Common myeloid progenitor, CD34-positive (primary cell): ENCODE results near the gene OSBPL6.

Source experiments
- CTCF ChIA-PET: fragments of 350-600 bp; sonication (Branson Sonifier 250); formaldehyde crosslinking; loops from one replicate; lab custom pipeline; 2021; ENCODE audit warnings: antibody characterized with exemption; lab: Charles Lee
- POLR2A ChIA-PET: fragments of 350-600 bp; sonication (Branson Sonifier 250); formaldehyde crosslinking; loops from one replicate; lab custom pipeline; 2021; ENCODE audit warnings: antibody characterized with exemption; lab: Charles Lee
- DNase-seq, 3 donors: peaks; one replicate each; pipeline versions ENCODE4 v3.0.0 to v3.0.0-alpha.2; 2013
- H3K27ac ChIP-seq, 2 experiments: 1 replicate in 1 of 2; 2 replicates in 1 of 2; pipeline ENCODE4 v1.7.0; 2013; ENCODE audit warnings: inconsistent platforms in 2 of 2, low read length in 2 of 2, mild to moderate bottlenecking in 2 of 2, low read depth in 1 of 2, moderate library complexity in 1 of 2; ENCODE audit not compliant: severe bottlenecking in 2 of 2, insufficient read depth in 1 of 2, poor library complexity in 1 of 2
- H3K27me3 ChIP-seq, 5 experiments: replicated peaks in 2 of 5; 1 replicate in 3 of 5; 2 replicates in 2 of 5; pipeline versions ENCODE4 v1.6.1 to v1.7.0; 2013; ENCODE audit warnings: low read length in 4 of 5, mild to moderate bottlenecking in 2 of 5, moderate library complexity in 2 of 5, inconsistent platforms in 1 of 5; ENCODE audit not compliant: insufficient read depth in 5 of 5, control insufficient read depth in 4 of 5
- H3K36me3 ChIP-seq, 4 experiments: 1 replicate in 2 of 4; 2 replicates in 2 of 4; pipeline versions ENCODE4 v1.6.1 to v1.7.0; 2013; ENCODE audit warnings: low read length in 3 of 4, control low read depth in 1 of 4, mild to moderate bottlenecking in 1 of 4; ENCODE audit not compliant: control insufficient read depth in 4 of 4, insufficient read depth in 4 of 4
- H3K4me1 ChIP-seq, 4 experiments: 1 replicate in 3 of 4; 2 replicates in 1 of 4; pipeline versions ENCODE4 v1.6.1 to v1.7.1; 2013; ENCODE audit warnings: low read length in 3 of 4, mild to moderate bottlenecking in 3 of 4, control low read depth in 1 of 4, inconsistent platforms in 1 of 4, moderate library complexity in 1 of 4; ENCODE audit not compliant: control insufficient read depth in 4 of 4, insufficient read depth in 4 of 4; ENCODE audit errors: control extremely low read depth in 1 of 4
- H3K4me3 ChIP-seq, 7 experiments: 1 replicate in 4 of 7; 2 replicates in 3 of 7; pipeline versions ENCODE4 v1.5.1 to v1.7.0; 2013; ENCODE audit warnings: mild to moderate bottlenecking in 7 of 7, low read length in 6 of 7, moderate library complexity in 6 of 7, inconsistent platforms in 2 of 7, low read depth in 2 of 7, control low read depth in 1 of 7; ENCODE audit not compliant: insufficient read depth in 4 of 7, control insufficient read depth in 1 of 7; ENCODE audit errors: extremely low read depth in 1 of 7
- H3K9me3 ChIP-seq, 5 experiments: 1 replicate in 4 of 5; 2 replicates in 1 of 5; pipeline versions ENCODE4 v1.6.1 to v1.7.1; 2013; ENCODE audit warnings: low read length in 4 of 5, mild to moderate bottlenecking in 2 of 5, inconsistent platforms in 1 of 5, low read depth in 1 of 5, moderate library complexity in 1 of 5; ENCODE audit not compliant: control insufficient read depth in 4 of 5, insufficient read depth in 2 of 5; ENCODE audit errors: control extremely low read depth in 1 of 5
- WGBS: methylation state at CpG from one replicate; pipeline ENCODE4 v1.1.5; 2013; ENCODE audit not compliant: insufficient coverage; 5-methylcytosine and 5-hydroxymethylcytosine counted together

Gene OSBPL6

GRCh38 chr2:178243961-178244360 lies 49.6 kb downstream of the OSBPL6 start:
- no peaks in the 10 kb centered on the region for H3K9me3 ChIP-seq
- no peak overlapping the region for H3K4me3 ChIP-seq
- CTCF ChIA-PET = interaction anchor here (1.4 kb wide), 1 partner anchor 24 kb away, joined by 3 read pairs; no protein-coding TSS in a partner anchor
- no peak overlapping the region for H3K27ac ChIP-seq
- WGBS = 100% methylated on average over 1 of the region's 1 CpG
- no peaks in the 10 kb centered on the region for H3K36me3 ChIP-seq
- DNase-seq = no peak
- H3K27me3 ChIP-seq = no peaks in the 10 kb centered on the region
- POLR2A ChIA-PET = no interaction called here
- H3K4me1 ChIP-seq = no peaks in the 10 kb centered on the region

- DNase-seq = no peak
- no peak overlapping the region for H3K4me3 ChIP-seq
- ChIA-PET CTCF (interaction anchor here (1.1 to 1.4 kb wide), 2 partner anchors 11 to 23 kb away, joined by 3 to 4 read pairs; no protein-coding TSS in a partner anchor), POLR2A (no interaction called here)
- H3K36me3 ChIP-seq = no peaks in the 10 kb centered on the region
- H3K27ac ChIP-seq = no peak overlapping the region
- H3K4me1 ChIP-seq = no peaks in the 10 kb centered on the region
- H3K9me3 ChIP-seq = no peaks in the 10 kb centered on the region
- no peaks in the 10 kb centered on the region for H3K27me3 ChIP-seq
- 96% methylated on average over 5 of the region's 7 CpGs for WGBS
Observed at GRCh38 chr2:178244777-178245176, 50.5 kb downstream of the OSBPL6 start.

DNA sequence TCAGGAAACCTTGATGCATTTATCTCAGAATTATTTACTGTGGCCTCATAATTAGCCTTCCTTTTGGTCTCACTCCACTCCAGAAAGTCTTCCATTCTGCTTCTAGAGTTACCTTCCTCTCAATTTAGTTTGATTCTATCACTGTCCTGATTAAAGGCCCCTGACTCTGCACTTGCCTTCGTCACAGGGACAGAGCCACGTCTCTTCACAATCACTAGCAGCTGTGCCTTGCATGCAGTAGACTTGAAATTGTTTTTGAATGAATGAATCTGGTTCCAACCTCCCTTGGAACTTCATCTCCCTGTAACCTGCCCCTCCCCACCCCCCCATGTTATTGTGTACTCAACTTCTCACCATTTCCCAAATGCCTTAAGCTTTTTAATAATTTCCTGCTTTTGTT lies 52.4 kb downstream of the OSBPL6 start:
- CTCF ChIA-PET = interaction anchor here (1.4 kb wide), 1 partner anchor 36 kb away, joined by 3 read pairs; no protein-coding TSS in a partner anchor
- POLR2A ChIA-PET = no interaction called here

DNA sequence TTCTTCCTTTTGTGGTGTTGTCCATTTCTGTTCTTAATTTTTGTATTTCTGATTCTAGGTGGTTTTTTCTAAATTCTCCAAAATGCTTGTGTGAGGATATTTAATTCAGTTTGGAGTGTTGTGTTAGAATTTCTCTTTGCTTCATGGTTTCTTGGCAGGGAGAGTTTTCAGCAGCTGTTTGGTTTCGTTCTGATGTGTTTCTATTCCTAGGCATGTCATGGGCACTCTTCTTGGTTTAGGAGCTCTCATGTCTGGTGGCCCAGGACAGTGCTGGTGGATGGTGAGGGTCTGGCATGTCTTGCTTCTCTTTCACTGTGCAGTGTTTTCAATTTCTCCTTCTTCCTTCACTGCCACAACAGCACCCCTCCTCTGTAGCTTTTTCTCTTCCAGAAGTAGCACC lies 52.9 kb downstream of the OSBPL6 start:
- WGBS = 100% methylated on average over 1 of the region's 1 CpG

More for the DNA sequence above, 52.4 kb downstream of the OSBPL6 start:
- no peaks in the 10 kb centered on the region for H3K9me3 ChIP-seq
- no peak overlapping the region for H3K4me3 ChIP-seq
- WGBS = no CpG with 5 or more reads among the region's 2 CpGs
- no peak overlapping the region for H3K27ac ChIP-seq
- DNase-seq = no peak
- H3K27me3 ChIP-seq = no peaks in the 10 kb centered on the region
- peaks cover 0 to 7% (median 0%) of the 10 kb centered on the region in 4 experiments for H3K4me1 ChIP-seq
- no peaks in the 10 kb centered on the region for H3K36me3 ChIP-seq

DNA sequence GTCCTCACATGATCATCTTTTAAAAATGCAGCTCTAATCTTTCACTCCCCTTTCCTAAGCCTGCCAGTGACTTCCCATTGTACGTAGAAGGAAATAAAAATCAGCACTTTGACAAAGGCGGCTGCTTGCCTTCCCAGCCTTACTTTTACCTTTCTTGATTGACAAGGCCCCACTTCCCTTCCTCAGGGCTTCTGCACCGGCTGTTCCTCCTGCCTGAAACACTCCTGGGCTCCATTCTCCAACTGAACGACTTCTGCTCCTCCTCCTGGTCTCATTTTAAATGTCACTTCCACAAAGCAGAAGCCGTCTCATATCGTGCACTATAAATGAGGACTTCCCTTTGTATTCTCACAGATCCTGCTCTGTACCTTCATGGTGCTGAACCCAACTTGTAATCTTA lies 56.1 kb downstream of the OSBPL6 start:
- CTCF ChIA-PET = interaction anchor here (1.4 kb wide), 1 partner anchor 30 kb away, joined by 3 read pairs; no protein-coding TSS in a partner anchor
- POLR2A ChIA-PET = no interaction called here
- Histone ChIP-seq H3K9me3 (no peaks in the 10 kb centered on the region), H3K4me1 (peaks cover 0 to 7% (median 0%) of the 10 kb centered on the region in 4 experiments), H3K36me3 (no peaks in the 10 kb centered on the region), H3K27me3 (no peaks in the 10 kb centered on the region), H3K4me3 (no peak overlapping the region), H3K27ac (no peak overlapping the region)
- 15% methylated on average over 4 of the region's 6 CpGs for WGBS
- DNase-seq = peak; percentile 19 to 44 (median 37)

More for the DNA sequence above, 52.9 kb downstream of the OSBPL6 start:
- H3K36me3 ChIP-seq = no peaks in the 10 kb centered on the region
- POLR2A ChIA-PET = no interaction called here
- H3K4me3 ChIP-seq = no peak overlapping the region
- H3K9me3 ChIP-seq = no peaks in the 10 kb centered on the region
- no peak overlapping the region for H3K27ac ChIP-seq
- DNase-seq = no peak
- no peaks in the 10 kb centered on the region for H3K27me3 ChIP-seq
- CTCF ChIA-PET = interaction anchor here (1.4 kb wide), 1 partner anchor 35 kb away, joined by 3 read pairs; no protein-coding TSS in a partner anchor
- H3K4me1 ChIP-seq = peaks cover 0 to 7% (median 0%) of the 10 kb centered on the region in 4 experiments

- Histone ChIP-seq H3K4me1 (peaks cover 0 to 7% (median 0%) of the 10 kb centered on the region in 4 experiments), H3K4me3 (no peak overlapping the region), H3K9me3 (no peaks in the 10 kb centered on the region), H3K27ac (no peak overlapping the region), H3K36me3 (no peaks in the 10 kb centered on the region), H3K27me3 (no peaks in the 10 kb centered on the region)
- DNase-seq = no peak
- ChIA-PET CTCF (no interaction called here), POLR2A (no interaction called here)
- WGBS = 100% methylated on average over 3 of the region's 7 CpGs
Observed at GRCh38 chr2:178251151-178251955, 57.0 kb downstream of the OSBPL6 start.
